Fibroblast of lung (primary cell): Measurements from ENCODE around the gene ZBTB42. TPM values are rescaled to one million over a fixed set of nuclear protein-coding genes. Genes with fewer than 3 reads are reported as not detected.

ENCODE experiments used
- DNase-seq, 2 donors: peaks; one replicate each; pipeline versions ENCODE4 v3.0.0 to v3.0.0-alpha.2; 2010; ENCODE audit warnings: low read depth in 2 of 2
- H2AFZ ChIP-seq: 2 replicates; pipeline ENCODE4 v1.5.1; 2012; ENCODE audit warnings: low read length, control low read depth, inconsistent platforms
- H3K27ac ChIP-seq: 2 replicates; pipeline ENCODE4 v1.5.1; 2011; ENCODE audit warnings: low read length, control low read depth; ENCODE audit not compliant: insufficient read depth
- H3K27me3 ChIP-seq: 2 replicates; pipeline ENCODE4 v1.5.1; 2011; ENCODE audit warnings: mild to moderate bottlenecking, low read length; ENCODE audit not compliant: control insufficient read depth, insufficient read depth
- H3K36me3 ChIP-seq: 2 replicates; pipeline ENCODE4 v1.5.1; 2011; ENCODE audit warnings: low read length; ENCODE audit not compliant: control insufficient read depth, insufficient read depth
- H3K4me1 ChIP-seq: 2 replicates; pipeline ENCODE4 v1.5.1; 2011; ENCODE audit warnings: low read length; ENCODE audit not compliant: control insufficient read depth, insufficient read depth; ENCODE audit errors: extremely low read depth
- H3K4me2 ChIP-seq: 2 replicates; pipeline ENCODE4 v1.5.1; 2011; ENCODE audit warnings: low read length, control low read depth; ENCODE audit not compliant: insufficient read depth; ENCODE audit errors: extremely low read depth
- H3K4me3 ChIP-seq, 4 experiments: fragments of 200-600 bp in 1 of 4; sonication (generic) in 1 of 4; replicated peaks in 1 of 4; 2 replicates each; pipeline ENCODE4 v1.5.1; 2011 to 2016; ENCODE audit warnings: low read length in 4 of 4, low read depth in 3 of 4, mild to moderate bottlenecking in 3 of 4, control low read depth in 2 of 4, inconsistent platforms in 1 of 4, mixed read lengths in 1 of 4; ENCODE audit not compliant: insufficient read depth in 1 of 4; ENCODE audit errors: control extremely low read depth in 1 of 4
- H3K79me2 ChIP-seq: 2 replicates; pipeline ENCODE4 v1.5.1; 2012; ENCODE audit warnings: mild to moderate bottlenecking, low read length, inconsistent platforms; ENCODE audit not compliant: control insufficient read depth, insufficient read depth
- H3K9ac ChIP-seq: 2 replicates; pipeline ENCODE4 v1.5.1; 2011; ENCODE audit warnings: mild to moderate bottlenecking, low read length, control low read depth; ENCODE audit not compliant: insufficient read depth
- H3K9me3 ChIP-seq: 2 replicates; pipeline ENCODE4 v1.5.1; 2012; ENCODE audit warnings: low read depth, low read length; ENCODE audit not compliant: control insufficient read depth, insufficient read depth
- H4K20me1 ChIP-seq: 2 replicates; pipeline ENCODE4 v1.5.1; 2011; ENCODE audit warnings: low read length; ENCODE audit not compliant: control insufficient read depth, insufficient read depth; ENCODE audit errors: extremely low read depth
- EZH2 ChIP-seq: IDR thresholded peaks from 2 replicates; pipeline ENCODE4 v1.5.1; 2012; ENCODE audit warnings: low read length, control low read depth, mild to moderate bottlenecking; ENCODE audit errors: missing control alignments
- polyA plus RNA-seq, 2 donors: library from polyadenylated mRNA; depleted of rRNA in 1 of 2; stranded (reverse) in 1 of 2; unstranded in 1 of 2; fragments of >200 nt; gene quantifications; 2 replicates each; pipeline ENCODE4 v1.2.1, GENCODE V29; 2011 to 2012; ENCODE audit warnings: missing spikeins in 1 of 2
- total RNA-seq: library from RNA; depleted of rRNA; stranded (reverse); fragments of >200 nt; gene quantifications from 2 replicates; pipeline ENCODE4 v1.2.1, GENCODE V29; 2014
- TF ChIP-seq, protein P1 (sequence below), 2 donors: IDR thresholded peaks in 1 of 2; conservative IDR thresholded peaks in 1 of 2; 1 replicate in 1 of 2; 2 replicates in 1 of 2; pipeline ENCODE4 v1.5.1; 2011 to 2012; ENCODE audit warnings: low read length in 2 of 2, control low read depth in 1 of 2, inconsistent platforms in 1 of 2, low read depth in 1 of 2, mild to moderate bottlenecking in 1 of 2

ZBTB42 gene
- total and polyA plus RNA-seq, 2 donors (not counting 1 experiment from before 2014, with no cell fraction given), result 1.1 to 2.3 TPM

DNA sequence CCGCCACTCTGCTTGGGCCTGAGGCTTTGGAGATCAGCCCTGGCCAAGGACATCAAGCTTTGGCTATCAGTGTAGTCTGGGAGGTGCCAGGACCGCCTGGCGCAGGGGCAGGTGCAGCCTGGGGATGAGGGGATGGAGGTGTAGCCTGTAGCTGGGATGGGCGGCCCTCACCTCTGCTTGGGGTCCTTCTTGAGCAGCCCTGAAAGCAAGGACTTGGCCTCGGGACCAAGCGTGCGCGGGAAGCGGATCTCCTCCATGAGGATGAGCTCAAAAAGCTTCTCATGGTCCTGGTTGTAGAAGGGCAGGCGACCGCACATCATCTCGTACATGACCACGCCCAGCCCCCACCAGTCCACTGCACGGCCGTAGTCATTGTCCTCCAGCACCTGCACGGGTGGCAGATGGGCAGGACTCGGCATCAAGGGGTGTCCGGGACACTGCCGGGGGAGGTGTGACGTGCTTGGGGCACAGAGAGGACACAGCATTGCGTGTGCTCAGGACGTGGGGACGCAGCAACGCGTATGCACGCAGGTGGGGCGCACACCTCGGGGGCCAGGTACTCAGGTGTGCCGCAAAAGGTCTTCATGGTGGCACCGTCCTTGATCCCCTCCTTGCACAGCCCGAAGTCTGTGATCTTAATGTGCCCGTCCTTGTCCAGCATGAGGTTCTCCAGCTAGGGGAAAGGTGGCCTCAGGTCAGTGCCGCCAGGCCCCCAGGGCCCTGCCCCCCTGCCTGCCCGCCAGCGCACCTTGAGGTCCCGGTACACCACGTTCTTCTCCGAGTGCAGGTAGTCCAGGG, 28.0 kb upstream of the ZBTB42 start:
- TF ChIP-seq, protein P1, sequence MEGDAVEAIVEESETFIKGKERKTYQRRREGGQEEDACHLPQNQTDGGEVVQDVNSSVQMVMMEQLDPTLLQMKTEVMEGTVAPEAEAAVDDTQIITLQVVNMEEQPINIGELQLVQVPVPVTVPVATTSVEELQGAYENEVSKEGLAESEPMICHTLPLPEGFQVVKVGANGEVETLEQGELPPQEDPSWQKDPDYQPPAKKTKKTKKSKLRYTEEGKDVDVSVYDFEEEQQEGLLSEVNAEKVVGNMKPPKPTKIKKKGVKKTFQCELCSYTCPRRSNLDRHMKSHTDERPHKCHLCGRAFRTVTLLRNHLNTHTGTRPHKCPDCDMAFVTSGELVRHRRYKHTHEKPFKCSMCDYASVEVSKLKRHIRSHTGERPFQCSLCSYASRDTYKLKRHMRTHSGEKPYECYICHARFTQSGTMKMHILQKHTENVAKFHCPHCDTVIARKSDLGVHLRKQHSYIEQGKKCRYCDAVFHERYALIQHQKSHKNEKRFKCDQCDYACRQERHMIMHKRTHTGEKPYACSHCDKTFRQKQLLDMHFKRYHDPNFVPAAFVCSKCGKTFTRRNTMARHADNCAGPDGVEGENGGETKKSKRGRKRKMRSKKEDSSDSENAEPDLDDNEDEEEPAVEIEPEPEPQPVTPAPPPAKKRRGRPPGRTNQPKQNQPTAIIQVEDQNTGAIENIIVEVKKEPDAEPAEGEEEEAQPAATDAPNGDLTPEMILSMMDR (conservative IDR thresholded peaks at IDR 0.05 in 1 of 2, IDR thresholded peaks at IDR 0.05 in 1 of 2; ENCODE audit: low read depth in 1 of 2, low read length in 2 of 2), result no peak
- no peak for TF ChIP-seq EZH2
- Histone ChIP-seq H3K4me3 (no peak overlapping the region), H3K9ac (no peak overlapping the region), H3K36me3 (peaks cover 43% of the 10 kb centered on the region), H3K4me1 (peaks cover 2% of the 10 kb centered on the region), H3K4me2 (no peak overlapping the region), H3K79me2 (no peaks in the 10 kb centered on the region), H2AFZ (no peak overlapping the region), H3K9me3 (no peaks in the 10 kb centered on the region), H3K27me3 (no peaks in the 10 kb centered on the region), H4K20me1 (no peaks in the 10 kb centered on the region), H3K27ac (no peak overlapping the region)
- no peak for DNase-seq

- Histone ChIP-seq H2AFZ (no peak overlapping the region), H4K20me1 (no peaks in the 10 kb centered on the region), H3K27ac (no peak overlapping the region), H3K27me3 (no peaks in the 10 kb centered on the region), H3K79me2 (no peaks in the 10 kb centered on the region), H3K36me3 (peaks cover 43% of the 10 kb centered on the region), H3K4me3 (no peak overlapping the region), H3K9ac (no peak overlapping the region), H3K9me3 (no peaks in the 10 kb centered on the region), H3K4me1 (peaks cover under 1% of the 10 kb centered on the region), H3K4me2 (no peak overlapping the region)
- TF ChIP-seq, protein P1 (conservative IDR thresholded peaks at IDR 0.05 in 1 of 2, IDR thresholded peaks at IDR 0.05 in 1 of 2; ENCODE audit: low read depth in 1 of 2, low read length in 2 of 2), result no peak
- TF ChIP-seq EZH2, result no peak
- DNase-seq, result no peak
Measured at GRCh38 chr14:104773505-104774452, 27.1 kb upstream of the ZBTB42 start.

DNA sequence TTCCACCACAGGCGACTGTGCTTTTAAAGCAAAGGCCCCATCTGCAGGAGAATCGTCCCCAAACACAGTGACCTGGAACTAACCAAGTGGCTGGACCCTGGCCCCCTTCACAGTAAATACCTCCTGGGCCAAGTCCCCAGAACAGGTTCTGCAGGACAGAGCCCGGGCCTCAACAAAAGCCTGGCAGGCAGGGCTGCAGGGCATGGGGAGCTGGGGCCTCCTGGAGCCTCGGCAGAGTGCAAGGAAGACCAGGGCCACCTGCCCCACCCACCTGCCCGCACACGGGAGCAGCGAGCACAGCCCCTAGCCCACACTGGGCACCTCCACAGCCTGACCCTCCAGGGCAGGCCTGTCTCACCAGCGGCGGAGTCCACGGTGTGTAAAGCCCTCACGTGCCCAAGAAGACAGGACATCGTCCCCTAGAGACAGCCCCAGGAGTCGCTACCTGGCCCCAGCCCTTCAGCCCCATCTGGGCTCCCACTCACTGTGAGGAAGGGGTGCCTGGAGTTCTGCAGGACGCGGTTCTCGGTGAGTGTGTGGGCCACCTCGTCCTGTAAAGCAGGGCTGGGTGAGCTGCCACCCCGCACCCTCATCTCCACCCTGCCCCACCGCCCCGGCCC, 26.3 kb upstream of the ZBTB42 start:
- Histone ChIP-seq H3K79me2 (no peaks in the 10 kb centered on the region), H3K4me1 (no peaks in the 10 kb centered on the region), H4K20me1 (no peaks in the 10 kb centered on the region), H2AFZ (no peak overlapping the region), H3K9me3 (no peaks in the 10 kb centered on the region), H3K36me3 (peaks cover 43% of the 10 kb centered on the region), H3K4me3 (no peak overlapping the region), H3K9ac (no peak overlapping the region), H3K27ac (no peak overlapping the region), H3K27me3 (no peaks in the 10 kb centered on the region), H3K4me2 (no peak overlapping the region)
- TF ChIP-seq EZH2, result no peak
- TF ChIP-seq, protein P1 (conservative IDR thresholded peaks at IDR 0.05 in 1 of 2, IDR thresholded peaks at IDR 0.05 in 1 of 2; ENCODE audit: low read depth in 1 of 2, low read length in 2 of 2), result no peak
- DNase-seq, result no peak
